ENCODE data around the gene NR1D1. TPM values are rescaled to one million over a fixed set of nuclear protein-coding genes. Genes with fewer than 3 reads are reported as not detected.

NR1D1 gene
- total RNA-seq, 1 experiment from 2014 or later, result 8.8 TPM

- BruUV-seq (replicated peaks), result no TSS peak
- no peak overlapping the region for H3K27ac ChIP-seq (ENCODE audit: low read length)
- peaks cover 32% of the 10 kb centered on the region for H3K4me1 ChIP-seq (ENCODE audit: control insufficient read depth, insufficient read depth, low read length)
- intact Hi-C loops (cut with micrococcal nuclease; ENCODE audit: unreplicated experiment) (no loop called here), in situ Hi-C loops (cut with HindIII; ENCODE audit: low pct_unique_long_range_greater_than_20kb, low sequenced_read_pairs) (no loop called here)
- no peak for TF ChIP-seq CTCF (IDR thresholded peaks at IDR 0.05)
- TF ChIP-seq TCF7L2 (IDR thresholded peaks at IDR 0.05; ENCODE audit: low read depth, low read length), result no peak
- no peak for TF ChIP-seq REST (IDR thresholded peaks at IDR 0.05; ENCODE audit: insufficient read depth in 1 of 2, low read depth in 2 of 2, low read length in 1 of 2)
- no peak overlapping the region for H3K4me3 ChIP-seq (ENCODE audit: low read depth in 2 of 2, low read length in 2 of 2)
- H3K9me3 ChIP-seq (ENCODE audit: control insufficient read depth, insufficient read depth, low read depth, low read length), result no peaks in the 10 kb centered on the region
- H3K36me3 ChIP-seq (ENCODE audit: control insufficient read depth, insufficient read depth, low read length), result no peaks in the 10 kb centered on the region
- CTCF ChIA-PET, result no interaction called here
- POLR2A ChIA-PET, result no interaction called here
- DNase-seq (ENCODE audit: low read depth, low spot score), result no peak
- ATAC-seq, result no peak
- H3K27me3 ChIP-seq (ENCODE audit: control insufficient read depth, insufficient read depth, low read length), result no peaks in the 10 kb centered on the region
Observed at GRCh38 chr17:40105861-40106759, 5.7 kb upstream of the NR1D1 start.

- in situ Hi-C loops (cut with HindIII; ENCODE audit: low pct_unique_long_range_greater_than_20kb, low sequenced_read_pairs), result no loop called here
- no peak overlapping the region for H3K27ac ChIP-seq (ENCODE audit: low read length)
- no peak for TF ChIP-seq CTCF (IDR thresholded peaks at IDR 0.05)
- no peak for TF ChIP-seq POLR2AphosphoS5 (IDR thresholded peaks at IDR 0.05; ENCODE audit: low read depth, low read length)
- TF ChIP-seq TCF7L2 (IDR thresholded peaks at IDR 0.05; ENCODE audit: low read depth, low read length), result no peak
- TF ChIP-seq REST (IDR thresholded peaks at IDR 0.05; ENCODE audit: insufficient read depth in 1 of 2, low read depth in 2 of 2, low read length in 1 of 2), result no peak
- TF ChIP-seq SIN3A (IDR thresholded peaks at IDR 0.05; ENCODE audit: borderline replicate concordance, insufficient read depth, low read depth, low read length), result no peak
- no TSS peak for BruUV-seq (replicated peaks)
- DNase-seq (ENCODE audit: low read depth, low spot score) (no peak), ATAC-seq (no peak)
- no peaks in the 10 kb centered on the region for H3K27me3 ChIP-seq (ENCODE audit: control insufficient read depth, insufficient read depth, low read length)
- no peak overlapping the region for H3K4me3 ChIP-seq (ENCODE audit: low read depth in 2 of 2, low read length in 2 of 2)
- H3K9me3 ChIP-seq (ENCODE audit: control insufficient read depth, insufficient read depth, low read depth, low read length), result no peaks in the 10 kb centered on the region
- ChIA-PET CTCF (no interaction called here), POLR2A (no interaction called here)
- H3K4me1 ChIP-seq (ENCODE audit: control insufficient read depth, insufficient read depth, low read length), result peaks cover 30% of the 10 kb centered on the region
- no peaks in the 10 kb centered on the region for H3K36me3 ChIP-seq (ENCODE audit: control insufficient read depth, insufficient read depth, low read length)
- intact Hi-C loops (cut with micrococcal nuclease; ENCODE audit: unreplicated experiment), result no loop called here
Observed at GRCh38 chr17:40104594-40105486, 4.5 kb upstream of the NR1D1 start.
